Fibroblast of lung (primary cell): Measurements from ENCODE around the gene PDE6G. TPM values are rescaled to one million over a fixed set of nuclear protein-coding genes. Genes with fewer than 3 reads are reported as not detected.

Source experiments
- DNase-seq, 2 donors: peaks; one replicate each; pipeline versions ENCODE4 v3.0.0 to v3.0.0-alpha.2; 2010; ENCODE audit warnings: low read depth in 2 of 2
- H2AFZ ChIP-seq: 2 replicates; pipeline ENCODE4 v1.5.1; 2012; ENCODE audit warnings: low read length, control low read depth, inconsistent platforms
- H3K27ac ChIP-seq: 2 replicates; pipeline ENCODE4 v1.5.1; 2011; ENCODE audit warnings: low read length, control low read depth; ENCODE audit not compliant: insufficient read depth
- H3K27me3 ChIP-seq: 2 replicates; pipeline ENCODE4 v1.5.1; 2011; ENCODE audit warnings: mild to moderate bottlenecking, low read length; ENCODE audit not compliant: control insufficient read depth, insufficient read depth
- H3K36me3 ChIP-seq: 2 replicates; pipeline ENCODE4 v1.5.1; 2011; ENCODE audit warnings: low read length; ENCODE audit not compliant: control insufficient read depth, insufficient read depth
- H3K4me1 ChIP-seq: 2 replicates; pipeline ENCODE4 v1.5.1; 2011; ENCODE audit warnings: low read length; ENCODE audit not compliant: control insufficient read depth, insufficient read depth; ENCODE audit errors: extremely low read depth
- H3K4me2 ChIP-seq: 2 replicates; pipeline ENCODE4 v1.5.1; 2011; ENCODE audit warnings: low read length, control low read depth; ENCODE audit not compliant: insufficient read depth; ENCODE audit errors: extremely low read depth
- H3K4me3 ChIP-seq, 4 experiments: fragments of 200-600 bp in 1 of 4; sonication (generic) in 1 of 4; replicated peaks in 1 of 4; 2 replicates each; pipeline ENCODE4 v1.5.1; 2011 to 2016; ENCODE audit warnings: low read length in 4 of 4, low read depth in 3 of 4, mild to moderate bottlenecking in 3 of 4, control low read depth in 2 of 4, inconsistent platforms in 1 of 4, mixed read lengths in 1 of 4; ENCODE audit not compliant: insufficient read depth in 1 of 4; ENCODE audit errors: control extremely low read depth in 1 of 4
- H3K79me2 ChIP-seq: 2 replicates; pipeline ENCODE4 v1.5.1; 2012; ENCODE audit warnings: mild to moderate bottlenecking, low read length, inconsistent platforms; ENCODE audit not compliant: control insufficient read depth, insufficient read depth
- H3K9ac ChIP-seq: 2 replicates; pipeline ENCODE4 v1.5.1; 2011; ENCODE audit warnings: mild to moderate bottlenecking, low read length, control low read depth; ENCODE audit not compliant: insufficient read depth
- H3K9me3 ChIP-seq: 2 replicates; pipeline ENCODE4 v1.5.1; 2012; ENCODE audit warnings: low read depth, low read length; ENCODE audit not compliant: control insufficient read depth, insufficient read depth
- H4K20me1 ChIP-seq: 2 replicates; pipeline ENCODE4 v1.5.1; 2011; ENCODE audit warnings: low read length; ENCODE audit not compliant: control insufficient read depth, insufficient read depth; ENCODE audit errors: extremely low read depth
- CTCF ChIP-seq, 2 donors: IDR thresholded peaks in 1 of 2; conservative IDR thresholded peaks in 1 of 2; 1 replicate in 1 of 2; 2 replicates in 1 of 2; pipeline ENCODE4 v1.5.1; 2011 to 2012; ENCODE audit warnings: low read length in 2 of 2, control low read depth in 1 of 2, inconsistent platforms in 1 of 2, low read depth in 1 of 2, mild to moderate bottlenecking in 1 of 2
- EZH2 ChIP-seq: IDR thresholded peaks from 2 replicates; pipeline ENCODE4 v1.5.1; 2012; ENCODE audit warnings: low read length, control low read depth, mild to moderate bottlenecking; ENCODE audit errors: missing control alignments
- polyA minus RNA-seq: library from RNA; depleted of rRNA, polyadenylated mRNA; stranded (reverse); fragments of >200 nt; gene quantifications from 2 replicates; pipeline ENCODE4 v1.2.3, GENCODE V29; 2011; ENCODE audit warnings: low replicate concordance
- polyA plus RNA-seq, 2 donors: library from polyadenylated mRNA; depleted of rRNA in 1 of 2; stranded (reverse) in 1 of 2; unstranded in 1 of 2; fragments of >200 nt; gene quantifications; 2 replicates each; pipeline ENCODE4 v1.2.1, GENCODE V29; 2011 to 2012; ENCODE audit warnings: missing spikeins in 1 of 2
- total RNA-seq: library from RNA; depleted of rRNA; stranded (reverse); fragments of >200 nt; gene quantifications from 2 replicates; pipeline ENCODE4 v1.2.1, GENCODE V29; 2014

The PDE6G gene
- total RNA-seq (0.17 TPM in 1 of 2 replicates, not detected in the other), polyA plus RNA-seq (0.64 and 0.75 TPM in 2 replicates), polyA minus RNA-seq (1.4 TPM in 1 of 2 replicates, not detected in the other)
- polyA plus RNA-seq (2012) = 0.56 and 1.4 TPM in 2 replicates

GRCh38 chr17:81656118-81656743 lies at the start of gene PDE6G:
PDE6G (minus strand) TSS chr17:81656542; CDS start chr17:81653305, 3,237 bp downstream.
- Histone ChIP-seq H3K36me3 (no peaks in the 10 kb centered on the region), H3K9me3 (no peaks in the 10 kb centered on the region), H2AFZ (no peak within 1 kb of the TSS), H3K27ac (no peak within 1 kb of the TSS), H3K4me1 (peaks cover 5% of the 10 kb centered on the region), H3K9ac (no peak within 1 kb of the TSS), H4K20me1 (no peaks in the 10 kb centered on the region), H3K79me2 (no peaks in the 10 kb centered on the region), H3K27me3 (no peaks in the 10 kb centered on the region), H3K4me3 (no peak within 1 kb of the TSS), H3K4me2 (no peak within 1 kb of the TSS)
- TF ChIP-seq CTCF (conservative IDR thresholded peaks at IDR 0.05 in 1 of 2, IDR thresholded peaks at IDR 0.05 in 1 of 2; ENCODE audit: low read depth in 1 of 2, low read length in 2 of 2) (no peak), EZH2 (no peak)
- no peak for DNase-seq

DNA sequence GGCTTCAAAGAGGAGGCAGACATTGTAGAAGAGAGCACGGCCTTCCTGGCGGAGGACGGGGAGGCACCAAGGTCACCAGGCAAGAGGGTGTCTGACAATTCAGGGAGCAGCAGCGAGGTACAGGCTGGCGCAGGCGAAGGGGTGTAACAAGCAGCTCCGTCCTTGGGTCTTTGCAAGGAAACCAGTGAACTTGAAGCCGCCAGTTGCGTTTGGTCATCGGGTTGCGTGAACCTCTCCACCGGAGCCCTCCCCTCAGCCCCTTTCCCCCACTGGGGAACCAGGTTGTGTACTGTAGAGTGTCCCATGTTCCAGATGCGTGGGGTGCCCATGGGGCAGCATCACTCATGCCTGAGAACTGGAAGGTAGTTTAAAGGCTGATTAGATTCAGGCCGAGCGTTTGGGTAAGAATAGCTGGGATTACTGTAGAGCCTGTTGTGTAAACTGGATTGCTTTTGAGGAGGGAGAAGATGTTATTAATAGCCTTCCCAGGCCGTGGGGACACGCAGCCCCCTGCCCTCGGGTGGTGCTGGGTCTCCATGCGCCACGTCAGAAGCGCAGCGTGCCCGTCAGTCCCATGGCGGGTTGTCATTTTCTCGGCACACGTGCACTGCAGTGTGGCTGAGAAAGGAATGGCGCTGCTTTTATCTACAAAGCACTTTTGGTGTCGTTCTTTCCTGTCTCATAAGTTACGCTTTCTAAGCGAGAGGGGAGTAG lies 49.3 kb upstream of the PDE6G start:
- Histone ChIP-seq H2AFZ (no peak overlapping the region), H3K79me2 (peaks cover 39% of the 10 kb centered on the region), H3K36me3 (peaks cover 34% of the 10 kb centered on the region), H3K9ac (no peak overlapping the region), H3K27me3 (no peaks in the 10 kb centered on the region), H3K9me3 (no peaks in the 10 kb centered on the region), H3K27ac (no peak overlapping the region), H3K4me2 (no peak overlapping the region), H3K4me1 (peaks cover 19% of the 10 kb centered on the region), H3K4me3 (no peak overlapping the region), H4K20me1 (no peaks in the 10 kb centered on the region)
- no peak for DNase-seq
- TF ChIP-seq CTCF (conservative IDR thresholded peaks at IDR 0.05 in 1 of 2, IDR thresholded peaks at IDR 0.05 in 1 of 2; ENCODE audit: low read depth in 1 of 2, low read length in 2 of 2) (no peak), EZH2 (no peak)
